Testis (tissue), 3 donors: ENCODE data around the gene ZNF577. TPM values are rescaled to one million over a fixed set of nuclear protein-coding genes. Genes with fewer than 3 reads are reported as not detected.

Source experiments
- DNase-seq: peaks from one replicate; pipeline ENCODE4 v3.0.0-alpha.2; 2019
- H3K27ac ChIP-seq, 2 donors: fragments of 200-600 bp; sonication (generic); one replicate each; pipeline ENCODE4 v1.5.1; 2019
- H3K27me3 ChIP-seq: fragments of 200-600 bp; sonication (generic); one replicate; pipeline ENCODE4 v1.5.1; 2019
- H3K36me3 ChIP-seq: fragments of 200-600 bp; sonication (generic); one replicate; pipeline ENCODE4 v1.5.1; 2017; ENCODE audit warnings: low read depth; ENCODE audit errors: missing control alignments
- H3K4me1 ChIP-seq: fragments of 200-600 bp; sonication (generic); one replicate; pipeline ENCODE4 v1.5.1; 2019
- H3K4me3 ChIP-seq, 2 donors: fragments of 200-600 bp; sonication (generic); one replicate each; pipeline ENCODE4 v1.5.1; 2017 to 2019
- H3K9me3 ChIP-seq: fragments of 200-600 bp; sonication (generic); one replicate; pipeline ENCODE4 v1.5.1; 2017
- CTCF ChIP-seq, 3 experiments: fragments of 450-650 bp in 2 of 3; fragments of 200-600 bp in 1 of 3; sonication (generic) in 1 of 3; IDR thresholded peaks; one replicate each; pipeline ENCODE4 v1.5.1; 2016 to 2019; ENCODE audit warnings: antibody characterized with exemption in 3 of 3, mild to moderate bottlenecking in 2 of 3, moderate library complexity in 1 of 3
- POLR2A ChIP-seq: fragments of 450-650 bp; IDR thresholded peaks from one replicate; pipeline ENCODE4 v1.6.1; 2017; ENCODE audit warnings: antibody characterized with exemption, mild to moderate bottlenecking, moderate library complexity
- WGBS, 2 donors: methylation state at CpG; one replicate each; pipeline ENCODE4 v1.1.5; 2018; 5-methylcytosine and 5-hydroxymethylcytosine counted together
- intact Hi-C: fragments of 100-400 bp; cut with DNase I; formaldehyde crosslinking; loops from one replicate; pipeline ENCODE4 v1.15.1; 2023; ENCODE audit warnings: low total_unique reads
- polyA plus RNA-seq: library from polyadenylated mRNA; stranded (reverse); fragments of 350-450 nt; fragmentation: Illumina TruSeq; extraction: RNeasy Lipid Tissue Mini Kit (QIAGEN cat#74804); gene quantifications from one replicate; pipeline ENCODE4 v1.2.3, GENCODE V29; 2014; ENCODE audit warnings: low read depth, low replicate concordance; ENCODE audit not compliant: insufficient read depth
- total RNA-seq, 2 donors: library from RNA; depleted of rRNA; stranded (reverse); fragments of >200 nt; gene quantifications; one replicate each; pipeline ENCODE4 v1.2.3, GENCODE V29; 2016

The ZNF577 gene
- total and polyA plus RNA-seq, 3 donors from 2014 or later = 43.5 to 85.2 (median 65.2) TPM

GRCh38 chr19:51861870-51862622 is 25.7 kb downstream of the ZNF577 start:
- Histone ChIP-seq H3K9me3 (no peaks in the 10 kb centered on the region), H3K4me3 (no peak overlapping the region), H3K36me3 (no peaks in the 10 kb centered on the region), H3K4me1 (no peaks in the 10 kb centered on the region), H3K27me3 (no peaks in the 10 kb centered on the region), H3K27ac (no peak overlapping the region)
- TF ChIP-seq CTCF (IDR thresholded peaks at IDR 0.05) = no peak
- TF ChIP-seq POLR2A = no peak
- no peak for DNase-seq
- WGBS, 2 donors = 77 to 88% methylated on average over 2 of the region's 2 CpGs
- intact Hi-C loops = no loop called here

GRCh38 chr19:51837145-51837544 is 50.6 kb downstream of the ZNF577 start:
- H3K4me1 ChIP-seq = no peaks in the 10 kb centered on the region
- intact Hi-C loops = no loop called here
- no peak overlapping the region for H3K27ac ChIP-seq
- no peaks in the 10 kb centered on the region for H3K27me3 ChIP-seq
- no peak overlapping the region for H3K4me3 ChIP-seq
- DNase-seq = peak; percentile 31
- no peaks in the 10 kb centered on the region for H3K36me3 ChIP-seq
- TF ChIP-seq POLR2A (no peak), CTCF (IDR thresholded peaks at IDR 0.05) (no peak)
- WGBS, 2 donors = 85 to 86% methylated on average over 2 of the region's 2 CpGs
- H3K9me3 ChIP-seq = no peaks in the 10 kb centered on the region

- no peak for DNase-seq
- Histone ChIP-seq H3K36me3 (no peaks in the 10 kb centered on the region), H3K27me3 (no peaks in the 10 kb centered on the region), H3K4me1 (no peaks in the 10 kb centered on the region), H3K4me3 (no peak overlapping the region), H3K9me3 (no peaks in the 10 kb centered on the region), H3K27ac (no peak overlapping the region)
- TF ChIP-seq POLR2A (no peak), CTCF (IDR thresholded peaks at IDR 0.05) (no peak)
- intact Hi-C loops = no loop called here
- 58 to 66% methylated on average over 2 of the region's 2 CpGs for WGBS, 2 donors
Measured at GRCh38 chr19:51830274-51830673, 57.5 kb downstream of the ZNF577 start.

GRCh38 chr19:51824281-51825005 is 63.3 kb downstream of the ZNF577 start:
- Histone ChIP-seq H3K36me3 (no peaks in the 10 kb centered on the region), H3K4me3 (no peak overlapping the region), H3K27ac (no peak overlapping the region), H3K27me3 (no peaks in the 10 kb centered on the region), H3K4me1 (no peaks in the 10 kb centered on the region), H3K9me3 (no peaks in the 10 kb centered on the region)
- TF ChIP-seq POLR2A (no peak), CTCF (IDR thresholded peaks at IDR 0.05) (no peak)
- intact Hi-C loops = no loop called here
- DNase-seq = no peak
- 89 to 91% methylated on average over 13 of the region's 13 CpGs for WGBS, 2 donors
